MCF 10A (cell line): ENCODE results near the gene TEX52. TPM values are rescaled to one million over a fixed set of nuclear protein-coding genes. Genes with fewer than 3 reads are reported as not detected.

ENCODE experiments used
- BruUV-seq: library from RNA; stranded (reverse); fragments of 400-500 nt; replicated peaks from 2 replicates; lab custom pipeline; 2021; lab: Mats Ljungman, UMichigan
- CTCF ChIA-PET: fragments of 300-600 bp; sonication (Branson Sonifier 250); formaldehyde crosslinking; extraction: SDS; loops from one replicate; lab custom pipeline; 2021; ENCODE audit warnings: antibody characterized with exemption, inconsistent platforms; lab: Yijun Ruan, JAX
- POLR2A ChIA-PET: fragments of 300-600, 350-650 bp; sonication (Branson Sonifier 250); formaldehyde crosslinking; extraction: SDS; loops from one replicate; lab custom pipeline; 2020; ENCODE audit warnings: antibody characterized with exemption, inconsistent platforms; lab: Yijun Ruan, JAX
- DNase-seq: peaks from one replicate; pipeline ENCODE4 v3.0.0-alpha.2; 2018; ENCODE audit not compliant: unreplicated experiment
- H3K27ac Mint-ChIP-seq: one replicate; pipeline ENCODE4 v1.8.0; 2022; ENCODE audit warnings: mild to moderate bottlenecking, low read depth, mixed read lengths; ENCODE audit not compliant: unreplicated experiment
- H3K27me3 Mint-ChIP-seq: one replicate; pipeline ENCODE4 v1.8.0; 2022; ENCODE audit warnings: mixed read lengths; ENCODE audit not compliant: insufficient read depth, unreplicated experiment
- H3K36me3 Mint-ChIP-seq: one replicate; pipeline ENCODE4 v1.8.0; 2022; ENCODE audit warnings: mild to moderate bottlenecking, moderate library complexity, mixed read lengths; ENCODE audit not compliant: insufficient read depth, unreplicated experiment
- H3K4me1 Mint-ChIP-seq: one replicate; pipeline ENCODE4 v1.8.0; 2022; ENCODE audit warnings: mixed read lengths; ENCODE audit not compliant: insufficient read depth, unreplicated experiment
- H3K4me3 Mint-ChIP-seq: one replicate; pipeline ENCODE4 v1.8.0; 2022; ENCODE audit warnings: mild to moderate bottlenecking, moderate library complexity, mixed read lengths; ENCODE audit not compliant: unreplicated experiment
- H3K9me3 Mint-ChIP-seq: one replicate; pipeline ENCODE4 v1.8.0; 2022; ENCODE audit warnings: mixed read lengths; ENCODE audit not compliant: unreplicated experiment
- intact Hi-C: fragments of 100-400 bp; cut with micrococcal nuclease; formaldehyde crosslinking; loops from 2 replicates; pipeline ENCODE4 v1.14.1; 2022
- total RNA-seq: library from RNA; stranded (reverse); gene quantifications from 2 replicates; pipeline ENCODE4 v1.2.3, GENCODE V29; 2022
- TF ChIP-seq, protein P1 (sequence below): fragments of 200-600 bp; IDR thresholded peaks from one replicate; pipeline ENCODE4 v1.8.0; 2022; ENCODE audit warnings: antibody characterized with exemption, mild to moderate bottlenecking; ENCODE audit not compliant: unreplicated experiment

The TEX52 gene
- total RNA-seq, 1 experiment from 2014 or later: not detected

DNA sequence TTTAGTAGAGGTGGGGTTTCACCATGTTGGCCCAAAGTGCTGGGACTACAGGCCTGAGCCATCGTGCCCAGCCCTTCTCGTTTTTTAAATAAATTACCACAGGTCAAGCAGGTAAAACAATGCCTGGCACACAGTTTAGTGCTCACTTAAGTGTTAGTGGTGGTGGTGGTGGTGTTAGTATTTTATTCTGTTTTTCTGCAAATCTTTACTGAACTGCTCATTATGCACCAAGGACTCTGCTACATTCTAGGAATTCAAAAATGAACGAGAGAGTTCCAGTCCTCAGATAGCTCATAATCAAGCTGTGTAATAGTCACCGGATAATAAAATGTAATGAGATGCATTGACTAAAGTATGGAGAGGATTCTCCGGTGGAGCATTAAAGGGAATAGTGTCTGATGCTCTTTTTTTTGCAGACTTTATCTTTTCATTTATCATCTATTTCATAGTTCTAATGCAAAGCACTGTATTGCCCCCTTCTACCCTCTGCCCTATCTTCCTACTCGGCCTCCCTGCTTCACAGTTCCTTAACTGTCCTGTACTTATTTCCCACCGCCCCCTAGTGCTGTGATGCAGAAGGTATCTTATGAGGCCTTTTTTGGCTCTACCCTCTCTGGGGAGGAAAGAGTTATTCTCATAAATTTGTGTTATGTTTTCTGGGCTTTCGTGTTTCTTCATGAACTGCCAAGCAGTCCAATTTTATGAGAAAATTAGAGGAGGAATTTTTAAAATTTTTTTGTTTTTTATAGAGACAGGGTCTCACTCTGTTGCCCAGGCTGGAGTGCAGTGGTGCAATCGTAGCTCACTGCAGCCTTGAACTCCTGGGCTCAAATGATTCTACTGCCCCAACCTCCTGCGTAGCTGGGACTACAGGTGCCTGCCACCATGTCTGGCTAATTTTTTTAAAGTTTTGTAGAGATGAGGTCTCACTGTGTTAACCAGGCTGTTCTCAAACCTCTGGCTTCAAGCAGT lies 43.3 kb downstream of the TEX52 start:
- Mint-ChIP-seq H3K27me3 (no peaks in the 10 kb centered on the region), H3K9me3 (no peaks in the 10 kb centered on the region), H3K4me1 (peaks cover 6% of the 10 kb centered on the region), H3K4me3 (peak overlapping the region; percentile 100), H3K36me3 (peaks cover 19% of the 10 kb centered on the region), H3K27ac (peak overlapping the region; percentile 98)
- intact Hi-C loops: loop anchor here (1.0 to 2.0 kb wide), 2 partner anchors 19 to 73 kb away; partner anchors contain the start of gene FKBP4
- ChIA-PET CTCF (interaction anchor here (0.6 to 3.8 kb wide), 16 partner anchors 14 to 1224 kb away, joined by 3 to 26 read pairs (median 4); no protein-coding TSS in a partner anchor), POLR2A (interaction anchor here (0.7 to 7.6 kb wide), 11 partner anchors 8 to 621 kb away, joined by 3 to 128 read pairs (median 4); partner anchors contain the start of genes FKBP4, FOXM1, RHNO1 and TULP3)
- BruUV-seq: no TSS peak
- peak; percentile 81 for DNase-seq
- TF ChIP-seq, protein P1, sequence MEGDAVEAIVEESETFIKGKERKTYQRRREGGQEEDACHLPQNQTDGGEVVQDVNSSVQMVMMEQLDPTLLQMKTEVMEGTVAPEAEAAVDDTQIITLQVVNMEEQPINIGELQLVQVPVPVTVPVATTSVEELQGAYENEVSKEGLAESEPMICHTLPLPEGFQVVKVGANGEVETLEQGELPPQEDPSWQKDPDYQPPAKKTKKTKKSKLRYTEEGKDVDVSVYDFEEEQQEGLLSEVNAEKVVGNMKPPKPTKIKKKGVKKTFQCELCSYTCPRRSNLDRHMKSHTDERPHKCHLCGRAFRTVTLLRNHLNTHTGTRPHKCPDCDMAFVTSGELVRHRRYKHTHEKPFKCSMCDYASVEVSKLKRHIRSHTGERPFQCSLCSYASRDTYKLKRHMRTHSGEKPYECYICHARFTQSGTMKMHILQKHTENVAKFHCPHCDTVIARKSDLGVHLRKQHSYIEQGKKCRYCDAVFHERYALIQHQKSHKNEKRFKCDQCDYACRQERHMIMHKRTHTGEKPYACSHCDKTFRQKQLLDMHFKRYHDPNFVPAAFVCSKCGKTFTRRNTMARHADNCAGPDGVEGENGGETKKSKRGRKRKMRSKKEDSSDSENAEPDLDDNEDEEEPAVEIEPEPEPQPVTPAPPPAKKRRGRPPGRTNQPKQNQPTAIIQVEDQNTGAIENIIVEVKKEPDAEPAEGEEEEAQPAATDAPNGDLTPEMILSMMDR: peak; percentile 55

DNA sequence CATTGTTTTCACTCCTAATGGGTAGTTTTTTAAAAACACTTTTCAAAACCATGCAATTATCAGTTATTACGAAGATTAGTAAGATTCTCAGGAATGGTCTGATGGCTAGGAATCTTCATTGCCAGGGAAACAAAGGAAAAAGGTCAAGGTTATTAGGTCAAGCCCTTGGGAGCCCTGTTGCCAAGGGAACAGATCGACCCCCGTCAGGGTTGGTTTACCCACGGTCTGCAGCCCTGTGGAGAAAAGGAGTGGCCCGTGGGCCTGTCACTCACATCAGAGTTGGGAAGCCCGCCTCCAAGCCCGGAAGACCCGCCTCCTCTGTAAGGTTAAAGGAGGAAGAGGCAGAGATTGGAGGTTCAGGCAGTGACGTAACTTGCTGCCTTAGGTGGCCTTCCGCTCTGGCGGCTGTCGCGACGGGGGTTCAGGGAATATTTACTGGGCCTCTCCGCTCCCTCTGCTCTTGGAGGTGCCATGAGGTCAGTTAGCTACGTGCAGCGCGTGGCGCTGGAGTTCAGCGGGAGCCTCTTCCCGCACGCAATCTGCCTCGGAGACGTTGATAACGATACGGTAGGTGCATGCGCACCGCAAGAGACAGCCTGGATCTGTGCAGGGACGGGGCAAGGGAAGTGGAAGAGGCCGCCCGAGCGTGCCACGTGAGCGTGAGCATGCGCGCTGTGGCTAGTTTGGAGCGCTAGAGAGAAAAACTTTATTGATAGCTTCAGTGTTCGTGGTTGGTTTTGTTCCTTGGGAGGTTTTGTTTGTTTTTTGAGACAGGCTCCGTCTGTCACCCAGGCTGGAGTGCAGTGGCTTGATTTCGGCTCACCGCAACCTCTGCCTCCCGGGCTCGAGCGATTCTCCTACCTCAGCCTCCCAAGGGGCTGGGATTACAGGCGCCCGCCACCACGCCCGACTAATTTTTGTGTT lies 44.3 kb downstream of the TEX52 start, which contains the start of gene ITFG2:
Gene ITFG2, plus strand, starts transcription at position 379 of the 924 bp plus-strand sequence. Its CDS starts 93 bp downstream, at position 472.
- no peaks in the 10 kb centered on the region for H3K9me3 Mint-ChIP-seq
- intact Hi-C loops: loop anchor here (1.0 to 2.0 kb wide), 2 partner anchors 18 to 72 kb away; partner anchors contain the start of gene FKBP4
- peak within 1 kb of the TSS; percentile 98 for H3K27ac Mint-ChIP-seq
- peak; percentile 99 for DNase-seq
- H3K4me3 Mint-ChIP-seq: peak within 1 kb of the TSS; percentile 100
- CTCF ChIA-PET: interaction anchor here (0.7 to 3.8 kb wide), 7 partner anchors 13 to 1225 kb away, joined by 3 to 26 read pairs (median 5); no protein-coding TSS in a partner anchor
- no peaks in the 10 kb centered on the region for H3K27me3 Mint-ChIP-seq
- H3K4me1 Mint-ChIP-seq: peaks cover 6% of the 10 kb centered on the region
- POLR2A ChIA-PET: interaction anchor here (0.6 to 7.6 kb wide), 10 partner anchors 9 to 149 kb away, joined by 3 to 128 read pairs (median 4); partner anchors contain the start of genes FKBP4, FOXM1, RHNO1 and TULP3
- BruUV-seq: TSS peak; percentile 70
- H3K36me3 Mint-ChIP-seq: peaks cover 15% of the 10 kb centered on the region
- TF ChIP-seq, protein P1: no peak

DNA sequence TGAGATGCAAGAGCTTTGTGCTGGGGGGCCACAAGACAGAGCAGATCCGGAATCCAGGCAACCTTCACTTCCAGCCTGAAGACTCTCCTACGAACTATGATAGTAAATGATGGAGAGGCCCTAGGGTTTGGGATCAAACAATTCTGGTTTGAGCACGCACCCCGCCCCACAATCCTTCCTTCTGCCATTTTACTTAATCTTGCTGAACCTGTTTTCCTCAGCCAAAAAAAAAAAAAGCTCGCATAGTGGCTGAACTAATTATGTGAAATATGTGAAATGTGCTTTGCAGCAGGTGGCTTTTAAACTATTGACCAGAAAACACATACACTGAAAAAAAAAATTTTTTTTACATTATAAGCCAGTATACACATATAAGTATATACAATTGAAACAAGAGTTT lies 45.0 kb downstream of the TEX52 start:
- Mint-ChIP-seq H3K4me1 (peaks cover 6% of the 10 kb centered on the region), H3K27me3 (no peaks in the 10 kb centered on the region), H3K9me3 (no peaks in the 10 kb centered on the region), H3K27ac (peak overlapping the region; percentile 98), H3K36me3 (peaks cover 22% of the 10 kb centered on the region), H3K4me3 (peak overlapping the region; percentile 100)
- no TSS peak for BruUV-seq
- no peak for DNase-seq
- intact Hi-C loops: loop anchor here (2.0 kb wide), 1 partner anchor 17 kb away; the partner anchor contains the start of gene FKBP4
- TF ChIP-seq, protein P1: no peak
- ChIA-PET CTCF (interaction anchor here (0.7 to 3.8 kb wide), 3 partner anchors 12 to 21 kb away, joined by 3 to 26 read pairs (median 15); no protein-coding TSS in a partner anchor), POLR2A (interaction anchor here (0.6 to 7.6 kb wide), 3 partner anchors 13 to 102 kb away, joined by 3 to 128 read pairs (median 5); partner anchors contain the start of gene FKBP4)
